Mucosa of gallbladder (tissue), 1 donor: ENCODE data around the gene MPRIP. TPM values are rescaled to one million over a fixed set of nuclear protein-coding genes. Genes with fewer than 3 reads are reported as not detected.

ENCODE experiments used
- DNase-seq: peaks from one replicate; pipeline ENCODE4 v3.0.0-alpha.2; 2020; ENCODE audit warnings: low spot score
- total RNA-seq: library from RNA; stranded (reverse); gene quantifications from one replicate; pipeline ENCODE4 v1.2.1, GENCODE V29; 2021
- donor health status: DM: no; HTN: no; CAD: no.

The MPRIP gene
- total RNA-seq, 1 donor from 2014 or later: 263 TPM

GRCh38 chr17:17084941-17085340, 42.7 kb downstream of the MPRIP start:
- DNase-seq: no peak

GRCh38 chr17:17086585-17086984, 44.3 kb downstream of the MPRIP start:
- no peak for DNase-seq

GRCh38 chr17:17087424-17088015, 45.3 kb downstream of the MPRIP start:
- DNase-seq: no peak

- DNase-seq: no peak
Measured at GRCh38 chr17:17088086-17088485, 45.8 kb downstream of the MPRIP start.

GRCh38 chr17:17088541-17089525, 46.6 kb downstream of the MPRIP start:
- DNase-seq: no peak

GRCh38 chr17:17089796-17090641, 47.8 kb downstream of the MPRIP start:
- DNase-seq: no peak

- DNase-seq: peak; percentile 79
Measured at GRCh38 chr17:17090642-17091103, 48.4 kb downstream of the MPRIP start.

GRCh38 chr17:17091276-17091675, 49.0 kb downstream of the MPRIP start:
- DNase-seq: no peak

GRCh38 chr17:17091856-17092756, 49.8 kb downstream of the MPRIP start:
- DNase-seq: no peak

GRCh38 chr17:17093764-17094163, 51.5 kb downstream of the MPRIP start:
- DNase-seq: no peak

- no peak for DNase-seq
Measured at GRCh38 chr17:17096438-17097178, 54.4 kb downstream of the MPRIP start.

GRCh38 chr17:17097763-17098345, 55.6 kb downstream of the MPRIP start:
- DNase-seq: no peak

- peak; percentile 43 for DNase-seq
Measured at GRCh38 chr17:17098551-17099179, 56.4 kb downstream of the MPRIP start.

GRCh38 chr17:17102176-17102575, 59.9 kb downstream of the MPRIP start:
- no peak for DNase-seq

GRCh38 chr17:17103160-17103559, 60.9 kb downstream of the MPRIP start:
- no peak for DNase-seq

- no peak for DNase-seq
Measured at GRCh38 chr17:17104036-17104435, 61.8 kb downstream of the MPRIP start.

GRCh38 chr17:17104494-17104893, 62.2 kb downstream of the MPRIP start:
- no peak for DNase-seq

- no peak for DNase-seq
Measured at GRCh38 chr17:17105976-17106375, 63.7 kb downstream of the MPRIP start.

- DNase-seq: no peak
Measured at GRCh38 chr17:17106756-17107155, 64.5 kb downstream of the MPRIP start.
